ENCODE measurements around the gene OSBPL7.

OSBPL7 gene, protein sequence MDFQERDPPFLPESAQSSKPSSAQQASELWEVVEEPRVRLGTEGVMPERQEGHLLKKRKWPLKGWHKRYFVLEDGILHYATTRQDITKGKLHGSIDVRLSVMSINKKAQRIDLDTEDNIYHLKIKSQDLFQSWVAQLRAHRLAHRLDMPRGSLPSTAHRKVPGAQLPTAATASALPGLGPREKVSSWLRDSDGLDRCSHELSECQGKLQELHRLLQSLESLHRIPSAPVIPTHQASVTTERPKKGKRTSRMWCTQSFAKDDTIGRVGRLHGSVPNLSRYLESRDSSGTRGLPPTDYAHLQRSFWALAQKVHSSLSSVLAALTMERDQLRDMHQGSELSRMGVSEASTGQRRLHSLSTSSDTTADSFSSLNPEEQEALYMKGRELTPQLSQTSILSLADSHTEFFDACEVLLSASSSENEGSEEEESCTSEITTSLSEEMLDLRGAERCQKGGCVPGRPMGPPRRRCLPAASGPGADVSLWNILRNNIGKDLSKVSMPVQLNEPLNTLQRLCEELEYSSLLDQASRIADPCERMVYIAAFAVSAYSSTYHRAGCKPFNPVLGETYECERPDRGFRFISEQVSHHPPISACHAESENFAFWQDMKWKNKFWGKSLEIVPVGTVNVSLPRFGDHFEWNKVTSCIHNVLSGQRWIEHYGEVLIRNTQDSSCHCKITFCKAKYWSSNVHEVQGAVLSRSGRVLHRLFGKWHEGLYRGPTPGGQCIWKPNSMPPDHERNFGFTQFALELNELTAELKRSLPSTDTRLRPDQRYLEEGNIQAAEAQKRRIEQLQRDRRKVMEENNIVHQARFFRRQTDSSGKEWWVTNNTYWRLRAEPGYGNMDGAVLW

DNA sequence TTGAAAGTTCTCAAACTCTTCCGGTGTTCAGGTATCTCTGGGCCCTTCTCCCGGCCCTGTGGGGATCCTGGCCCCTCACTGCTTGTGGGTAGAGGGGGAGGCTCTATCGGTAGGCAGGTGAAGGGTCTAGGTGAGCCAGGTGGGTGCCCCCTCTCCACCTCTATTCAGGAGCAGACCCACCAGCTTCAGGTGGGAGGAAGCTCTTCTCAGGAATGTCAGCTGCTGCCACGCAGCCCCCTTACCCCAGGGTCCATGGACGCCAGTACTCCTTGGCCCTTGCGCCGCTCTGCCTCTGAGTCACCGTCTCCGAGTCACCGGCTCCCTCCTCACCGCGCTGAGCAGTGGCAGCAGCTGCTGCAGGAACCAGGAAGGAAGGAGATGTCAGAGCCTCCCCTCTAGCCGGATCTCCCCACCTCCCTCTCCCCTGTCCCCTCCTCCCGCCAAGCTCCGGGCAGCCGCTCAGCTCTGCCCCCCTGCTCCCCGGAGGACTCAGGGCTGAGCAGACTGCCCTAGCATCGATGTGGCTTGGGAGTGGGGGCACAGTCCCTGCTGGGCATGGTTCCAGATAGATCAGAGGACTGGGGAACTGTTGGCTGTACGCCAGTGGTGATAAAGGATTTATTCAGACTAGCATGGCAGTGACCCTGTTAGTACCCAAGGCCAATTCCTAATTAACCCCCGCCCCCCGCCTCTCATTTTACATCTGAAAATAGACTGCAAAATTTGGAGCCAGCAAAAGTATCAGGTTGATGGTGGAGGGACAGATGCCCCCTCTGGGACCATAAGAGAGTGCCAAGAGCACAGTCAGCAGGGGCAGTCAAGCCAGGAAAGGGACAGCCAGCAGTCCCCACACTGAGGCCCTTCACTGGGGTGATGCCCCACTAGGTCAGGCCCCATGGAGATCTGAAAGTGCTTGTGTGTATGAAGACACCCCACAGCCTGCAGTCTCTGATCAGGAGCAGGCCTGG is at the start of gene OSBPL7:
OSBPL7 (minus strand) TSS at position 371 of the 968 bp plus-strand sequence. CDS start 1,516 bp downstream, outside the sequence.
- peak within 1 kb of the TSS; percentile 91 for H3K4me3 ChIP-seq (ENCODE audit: low read length)
- no peaks in the 10 kb centered on the region for H3K4me1 ChIP-seq (ENCODE audit: insufficient read depth, low read length)
- no peaks in the 10 kb centered on the region for H3K9me3 ChIP-seq (ENCODE audit: insufficient read depth, low read depth, low read length)
- no peaks in the 10 kb centered on the region for H3K27me3 ChIP-seq (ENCODE audit: insufficient read depth, low read length)
- peak within 1 kb of the TSS; percentile 79 for H3K9ac ChIP-seq (ENCODE audit: low read depth, low read length)
- no peak within 1 kb of the TSS for H3K27ac ChIP-seq (ENCODE audit: low read length)
- peaks cover 31% of the 10 kb centered on the region for H3K36me3 ChIP-seq (ENCODE audit: insufficient read depth, low read depth, low read length)

DNA sequence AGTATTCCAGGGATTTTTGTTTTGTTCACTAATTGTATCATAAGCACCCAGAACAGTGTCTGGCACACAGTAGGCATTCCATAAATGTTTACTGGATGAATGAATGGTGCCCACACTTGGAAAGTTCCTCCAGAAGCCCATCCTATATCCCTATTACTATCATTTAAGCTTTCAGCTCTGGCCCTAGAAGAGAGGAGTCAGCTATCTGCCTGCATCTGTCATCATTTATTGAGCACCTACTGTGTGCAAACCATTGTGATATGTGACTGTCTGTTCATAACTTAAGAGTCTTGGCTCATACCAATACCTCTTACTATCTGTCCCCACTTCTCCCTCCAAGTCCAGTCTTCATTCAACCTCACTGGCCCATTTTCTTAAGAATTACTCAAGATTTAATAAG is 49.5 kb upstream of the OSBPL7 start:
- Histone ChIP-seq H3K4me1 (ENCODE audit: insufficient read depth, low read length) (peaks cover 18% of the 10 kb centered on the region; the same call in 1 of the 2 replicates), H3K9ac (ENCODE audit: low read depth, low read length) (no peak overlapping the region), H3K27ac (ENCODE audit: low read length) (no peak overlapping the region), H3K27me3 (ENCODE audit: insufficient read depth, low read length) (peaks cover 82% of the 10 kb centered on the region), H3K9me3 (ENCODE audit: insufficient read depth, low read depth, low read length) (no peaks in the 10 kb centered on the region), H3K4me3 (ENCODE audit: low read length) (no peak overlapping the region), H3K36me3 (ENCODE audit: insufficient read depth, low read depth, low read length) (no peaks in the 10 kb centered on the region)

DNA sequence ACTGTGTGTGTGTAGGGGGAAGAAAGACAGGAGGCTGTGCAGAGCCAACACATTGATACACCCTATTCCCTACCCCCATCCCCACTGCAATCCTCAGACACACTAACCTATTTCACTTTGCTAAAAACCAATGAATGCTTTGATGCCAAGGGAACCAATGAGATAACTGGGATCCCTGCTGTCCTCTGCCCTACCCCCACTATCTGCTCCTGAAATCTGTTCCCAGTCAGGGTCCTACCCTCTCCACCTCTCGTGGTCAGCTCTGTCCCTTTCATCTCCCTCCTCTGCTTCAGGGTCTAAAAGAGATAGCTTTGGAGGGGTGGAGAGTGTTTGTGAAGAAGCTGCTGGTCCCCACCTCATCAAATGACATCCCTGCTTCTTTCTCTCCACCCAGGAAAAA is 48.5 kb upstream of the OSBPL7 start:
- 0 out of 2 replicates have a peak overlapping the region, but pooled peaks have one; percentile 0 for H3K4me3 ChIP-seq (ENCODE audit: low read length)
- no peaks in the 10 kb centered on the region for H3K36me3 ChIP-seq (ENCODE audit: insufficient read depth, low read depth, low read length)
- H3K27ac ChIP-seq (ENCODE audit: low read length) = no peak overlapping the region
- peaks cover 18% of the 10 kb centered on the region; the same call in 1 of the 2 replicates for H3K4me1 ChIP-seq (ENCODE audit: insufficient read depth, low read length)
- no peak overlapping the region for H3K9ac ChIP-seq (ENCODE audit: low read depth, low read length)
- peaks cover 87% of the 10 kb centered on the region for H3K27me3 ChIP-seq (ENCODE audit: insufficient read depth, low read length)
- H3K9me3 ChIP-seq (ENCODE audit: insufficient read depth, low read depth, low read length) = no peaks in the 10 kb centered on the region

- no peak overlapping the region for H3K9ac ChIP-seq (ENCODE audit: low read depth, low read length)
- no peak overlapping the region for H3K4me3 ChIP-seq (ENCODE audit: low read length)
- no peaks in the 10 kb centered on the region for H3K9me3 ChIP-seq (ENCODE audit: insufficient read depth, low read depth, low read length)
- peaks cover 82% of the 10 kb centered on the region for H3K27me3 ChIP-seq (ENCODE audit: insufficient read depth, low read length)
- peaks cover 18% of the 10 kb centered on the region; the same call in 1 of the 2 replicates for H3K4me1 ChIP-seq (ENCODE audit: insufficient read depth, low read length)
- no peak overlapping the region for H3K27ac ChIP-seq (ENCODE audit: low read length)
- H3K36me3 ChIP-seq (ENCODE audit: insufficient read depth, low read depth, low read length) = no peaks in the 10 kb centered on the region
Observed at GRCh38 chr17:47869114-47869513, 47.5 kb upstream of the OSBPL7 start.

- no peak overlapping the region for H3K27ac ChIP-seq (ENCODE audit: low read length)
- H3K27me3 ChIP-seq (ENCODE audit: insufficient read depth, low read length) = peaks cover 71% of the 10 kb centered on the region
Observed at GRCh38 chr17:47867813-47868533, 46.4 kb upstream of the OSBPL7 start.

DNA sequence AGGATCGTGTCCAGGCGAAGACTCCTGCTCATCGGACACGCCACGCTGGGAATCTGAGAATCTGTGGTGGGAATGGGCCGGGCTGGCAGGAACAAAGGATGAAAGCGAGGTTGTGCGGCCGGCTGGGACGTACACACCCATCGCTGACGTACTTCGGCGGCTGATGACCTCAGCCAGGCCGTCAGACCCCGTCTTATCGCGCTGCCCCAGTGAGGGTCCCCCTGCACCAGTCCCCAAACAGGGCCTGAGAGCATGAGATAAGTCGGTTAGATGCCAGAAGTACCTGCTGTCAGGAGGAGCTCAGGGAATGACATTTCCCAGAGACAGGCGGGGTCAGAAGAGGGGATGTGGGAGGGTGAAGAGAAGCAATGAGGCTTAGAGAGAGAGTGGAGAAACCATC is 45.3 kb upstream of the OSBPL7 start:
- H3K9ac ChIP-seq (ENCODE audit: low read depth, low read length) = no peak overlapping the region
- peaks cover 9% of the 10 kb centered on the region; the same call in 1 of the 2 replicates for H3K4me1 ChIP-seq (ENCODE audit: insufficient read depth, low read length)
- peaks cover 67% of the 10 kb centered on the region for H3K27me3 ChIP-seq (ENCODE audit: insufficient read depth, low read length)
- no peak overlapping the region for H3K4me3 ChIP-seq (ENCODE audit: low read length)
- no peak overlapping the region for H3K27ac ChIP-seq (ENCODE audit: low read length)
- no peaks in the 10 kb centered on the region for H3K36me3 ChIP-seq (ENCODE audit: insufficient read depth, low read depth, low read length)
- no peaks in the 10 kb centered on the region for H3K9me3 ChIP-seq (ENCODE audit: insufficient read depth, low read depth, low read length)

More at GRCh38 chr17:47867813-47868533, 46.4 kb upstream of the OSBPL7 start:
- Histone ChIP-seq H3K9ac (ENCODE audit: low read depth, low read length) (no peak overlapping the region), H3K36me3 (ENCODE audit: insufficient read depth, low read depth, low read length) (no peaks in the 10 kb centered on the region), H3K4me3 (ENCODE audit: low read length) (no peak overlapping the region), H3K9me3 (ENCODE audit: insufficient read depth, low read depth, low read length) (no peaks in the 10 kb centered on the region), H3K4me1 (ENCODE audit: insufficient read depth, low read length) (peaks cover 9% of the 10 kb centered on the region; the same call in 1 of the 2 replicates)

- no peaks in the 10 kb centered on the region for H3K9me3 ChIP-seq (ENCODE audit: insufficient read depth, low read depth, low read length)
- H3K27ac ChIP-seq (ENCODE audit: low read length) = no peak overlapping the region
- H3K4me3 ChIP-seq (ENCODE audit: low read length) = no peak overlapping the region
- no peaks in the 10 kb centered on the region for H3K36me3 ChIP-seq (ENCODE audit: insufficient read depth, low read depth, low read length)
- peaks cover 50% of the 10 kb centered on the region for H3K27me3 ChIP-seq (ENCODE audit: insufficient read depth, low read length)
- no peak overlapping the region for H3K9ac ChIP-seq (ENCODE audit: low read depth, low read length)
- peaks cover under 1% of the 10 kb centered on the region; the same call in 1 of the 2 replicates for H3K4me1 ChIP-seq (ENCODE audit: insufficient read depth, low read length)
Observed at GRCh38 chr17:47864791-47865216, 43.2 kb upstream of the OSBPL7 start.

- no peaks in the 10 kb centered on the region for H3K36me3 ChIP-seq (ENCODE audit: insufficient read depth, low read depth, low read length)
- no peaks in the 10 kb centered on the region for H3K4me1 ChIP-seq (ENCODE audit: insufficient read depth, low read length)
- no peak overlapping the region for H3K4me3 ChIP-seq (ENCODE audit: low read length)
- peaks cover 48% of the 10 kb centered on the region for H3K27me3 ChIP-seq (ENCODE audit: insufficient read depth, low read length)
- H3K27ac ChIP-seq (ENCODE audit: low read length) = no peak overlapping the region
- no peak overlapping the region for H3K9ac ChIP-seq (ENCODE audit: low read depth, low read length)
- H3K9me3 ChIP-seq (ENCODE audit: insufficient read depth, low read depth, low read length) = no peaks in the 10 kb centered on the region
Observed at GRCh38 chr17:47862621-47863440, 41.2 kb upstream of the OSBPL7 start.

GRCh38 chr17:47860386-47860785 is 38.8 kb upstream of the OSBPL7 start:
- Histone ChIP-seq H3K9me3 (ENCODE audit: insufficient read depth, low read depth, low read length) (no peaks in the 10 kb centered on the region), H3K27me3 (ENCODE audit: insufficient read depth, low read length) (peaks cover 46% of the 10 kb centered on the region), H3K9ac (ENCODE audit: low read depth, low read length) (no peak overlapping the region), H3K27ac (ENCODE audit: low read length) (no peak overlapping the region), H3K36me3 (ENCODE audit: insufficient read depth, low read depth, low read length) (no peaks in the 10 kb centered on the region), H3K4me1 (ENCODE audit: insufficient read depth, low read length) (no peaks in the 10 kb centered on the region), H3K4me3 (ENCODE audit: low read length) (no peak overlapping the region)
